ENCODE data around the gene RHEBL1. TPM values are rescaled to one million over a fixed set of nuclear protein-coding genes. Genes with fewer than 3 reads are reported as not detected.

The RHEBL1 gene
- total and polyA plus RNA-seq, 2 of the 8 experiments (the other 6 are each of a cell fraction or from before 2014, with no cell fraction given), result 7.5 to 9.4 TPM

- Histone ChIP-seq H3K4me3 (ENCODE audit: extremely low read depth in 1 of 4, insufficient read depth in 2 of 4, low read depth in 3 of 4, low read length in 4 of 4) (no peak overlapping the region), H3K4me1 (replicated peaks in 1 of 4; ENCODE audit: control insufficient read depth in 3 of 4, insufficient read depth in 4 of 4, low read length in 3 of 4) (peaks cover 0 to 11% (median 8%) of the 10 kb centered on the region in 4 experiments; a peak in 4 of 7 replicates), H2BK20ac (ENCODE audit: low read length) (no peak overlapping the region), H2AK5ac (ENCODE audit: low read depth, low read length) (no peak overlapping the region), H2BK12ac (ENCODE audit: low read depth, low read length) (no peak overlapping the region), H4K91ac (replicated peaks; ENCODE audit: insufficient read length, low read length) (no peak overlapping the region), H3K4ac (replicated peaks; ENCODE audit: insufficient read length, low read depth, low read length) (no peak overlapping the region), H3K23ac (ENCODE audit: insufficient read length) (no peak overlapping the region), H4K5ac (ENCODE audit: insufficient read length, low read depth, low read length) (no peak overlapping the region), H3K79me1 (ENCODE audit: low read depth, low read length) (no peaks in the 10 kb centered on the region), H3K27me3 (replicated peaks in 1 of 4; ENCODE audit: control insufficient read depth in 3 of 4, extremely low read depth in 1 of 4, insufficient read depth in 3 of 4, low read length in 3 of 4) (peaks cover 13 to 24% (median 23%) of the 10 kb centered on the region in 4 experiments), H4K8ac (ENCODE audit: extremely low read depth, insufficient read depth, low read length) (no peak overlapping the region), H3K23me2 (ENCODE audit: low read depth, low read length) (peaks cover 6% of the 10 kb centered on the region), H3K18ac (ENCODE audit: extremely low read depth, low read length) (no peak overlapping the region), H2AFZ (ENCODE audit: low read length) (no peak overlapping the region), H3K27ac (ENCODE audit: low read depth, low read length) (no peak overlapping the region), H3K4me2 (ENCODE audit: insufficient read depth in 1 of 2, low read depth in 2 of 2, low read length in 2 of 2) (no peak overlapping the region), H2BK15ac (ENCODE audit: low read length) (no peak overlapping the region), H2BK120ac (replicated peaks; ENCODE audit: low read depth, low read length) (no peak overlapping the region), H3K36me3 (ENCODE audit: control insufficient read depth in 2 of 4, insufficient read depth in 4 of 4, low read length in 3 of 4) (peaks cover 10 to 29% (median 20%) of the 10 kb centered on the region in 4 experiments; a peak in 6 of 8 replicates), H3K9ac (replicated peaks in 1 of 4; ENCODE audit: extremely low read depth in 1 of 4, low read depth in 3 of 4, low read length in 3 of 4) (no peak overlapping the region; a peak in 1 of 7 replicates), H2BK5ac (ENCODE audit: low read depth, low read length) (no peak overlapping the region), H4K20me1 (replicated peaks in 1 of 2; ENCODE audit: control insufficient read depth in 1 of 2, insufficient read depth in 2 of 2, low read length in 2 of 2) (peaks cover 0 to 2% of the 10 kb centered on the region in 2 experiments), H3K14ac (ENCODE audit: insufficient read length) (no peak overlapping the region), H3K79me2 (ENCODE audit: control insufficient read depth in 1 of 2, insufficient read depth in 2 of 2, low read length in 2 of 2) (no peaks in the 10 kb centered on the region), H3K56ac (replicated peaks; ENCODE audit: insufficient read length, low read depth, low read length) (no peak overlapping the region), H3K9me3 (ENCODE audit: insufficient read depth in 2 of 2, low read depth in 1 of 2, low read length in 1 of 2) (no peaks in the 10 kb centered on the region)
- WGBS, 2 experiments (ENCODE audit: extremely low coverage in 1 of 2, insufficient coverage in 1 of 2, insufficient read length in 1 of 2, insufficient replicate concordance in 2 of 2, low coverage in 1 of 2, low lambda C conversion rate in 2 of 2, missing lambda C conversion rate in 1 of 2), result 59% methylated on average over 4 of the region's 4 CpGs; no CpG with 5 or more reads in 1 of the 2 experiments
- TF ChIP-seq CEBPB (IDR thresholded peaks at IDR 0.05; ENCODE audit: low read depth, low read length), result 0 out of 2 replicates have a peak, but pooled peaks have one; percentile 13
- no peak for TF ChIP-seq SP4 (IDR thresholded peaks at IDR 0.05; ENCODE audit: low read length)
- peak; percentile 87 to 96 (median 91) for TF ChIP-seq CTCF (IDR thresholded peaks at IDR 0.05; ENCODE audit: control extremely low read depth in 1 of 3, insufficient read depth in 1 of 3, low read depth in 1 of 3, low read length in 3 of 3)
- 0 out of 2 replicates have a peak, but pooled peaks have one; percentile 51 for TF ChIP-seq TEAD4 (IDR thresholded peaks at IDR 0.05; ENCODE audit: low read depth, low read length)
- TF ChIP-seq RFX5 (IDR thresholded peaks at IDR 0.05; ENCODE audit: borderline replicate concordance, low read depth, low read length), result no peak
- TF ChIP-seq MAX (IDR thresholded peaks at IDR 0.05), result no peak
- peak; percentile 70 to 79 for TF ChIP-seq RAD21 (IDR thresholded peaks at IDR 0.05 in 1 of 2, conservative IDR thresholded peaks at IDR 0.05 in 1 of 2; ENCODE audit: low read depth in 2 of 2, low read length in 2 of 2)
- FAIRE-seq, result peak; percentile 95
- CTCF ChIA-PET (ENCODE audit: partially characterized antibody), result interaction anchor here (0.6 to 16.2 kb wide), 21 partner anchors 11 to 478 kb away, joined by 3 to 235 read pairs (median 5); partner anchors contain the start of genes LMBR1L, RHEBL1 and TUBA1B
- peak in 1 of 2 experiments; percentile 88 for DNase-seq (ENCODE audit: low read depth in 1 of 2, low spot score in 2 of 2)
- POLR2A ChIA-PET (ENCODE audit: partially characterized antibody), result interaction anchor here (0.9 to 4.4 kb wide), 6 partner anchors 9 to 80 kb away, joined by 3 to 27 read pairs (median 4); partner anchors contain the start of genes KMT2D and TUBA1B
Measured at GRCh38 chr12:49098035-49098451, 28.3 kb upstream of the RHEBL1 start.

Measured in H1 (cell line).